ENCODE data around the gene ETFB.

- TF ChIP-seq EZH2phosphoT487 (IDR thresholded peaks at IDR 0.05; ENCODE audit: insufficient read depth, low read depth), result no peak
- TF ChIP-seq EZH2 (IDR thresholded peaks at IDR 0.05; ENCODE audit: insufficient read depth, poor library complexity, severe bottlenecking), result no peak
Observed at GRCh38 chr19:51368366-51369282, 2.4 kb upstream of the ETFB start, which contains the start of gene CLDND2.

Data from GM23248 (cell line).